GM19455 (cell line): ENCODE measurements around the gene STAB2.

Source experiments
- ATAC-seq: cut with Tn5 transposase; IDR thresholded peaks from one replicate; pipeline ENCODE4 v1.9.1; 2021; ENCODE audit not compliant: unreplicated experiment

The STAB2 gene

GRCh38 chr12:103778781-103779180, 191.7 kb downstream of the STAB2 start:
- ATAC-seq: no peak

GRCh38 chr12:103779410-103780092, 192.5 kb downstream of the STAB2 start:
- no peak for ATAC-seq

DNA sequence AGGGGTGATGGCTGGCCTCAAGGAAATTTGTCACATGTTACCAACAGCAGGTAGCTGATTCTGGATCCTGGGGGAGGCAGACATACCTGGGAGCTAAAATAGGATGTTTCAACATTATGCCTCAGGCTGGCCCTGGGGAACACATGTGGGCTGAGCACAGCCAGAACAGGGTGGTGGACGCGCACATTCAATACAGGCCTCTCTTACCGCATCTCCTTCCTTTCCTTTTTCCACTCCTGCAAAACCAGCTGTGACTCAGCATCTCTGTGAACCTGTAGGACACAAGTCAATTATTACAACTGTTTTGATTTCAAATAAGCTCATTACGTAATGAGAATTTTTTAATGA, 193.0 kb downstream of the STAB2 start:
- ATAC-seq: no peak

GRCh38 chr12:103780992-103781391, 193.9 kb downstream of the STAB2 start:
- no peak for ATAC-seq

DNA sequence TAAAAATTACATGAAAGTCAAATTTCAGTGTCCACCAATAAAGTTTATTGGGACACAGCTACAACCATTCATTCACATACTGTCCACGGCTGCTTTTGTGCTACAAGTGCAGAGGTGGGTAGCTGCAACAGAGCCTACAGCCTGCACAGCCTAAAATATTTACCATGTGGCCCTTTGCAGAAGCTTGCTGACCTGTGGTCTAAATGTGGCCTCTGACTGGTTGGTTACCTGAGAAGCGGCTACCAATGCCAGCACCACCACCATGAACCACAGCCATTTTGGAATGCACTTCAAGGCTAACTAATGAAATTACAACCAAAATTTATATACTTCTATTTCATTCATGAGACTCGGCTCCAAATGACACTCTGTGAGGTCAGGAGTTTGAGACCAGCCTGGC, 195.3 kb downstream of the STAB2 start:
- ATAC-seq: no peak

DNA sequence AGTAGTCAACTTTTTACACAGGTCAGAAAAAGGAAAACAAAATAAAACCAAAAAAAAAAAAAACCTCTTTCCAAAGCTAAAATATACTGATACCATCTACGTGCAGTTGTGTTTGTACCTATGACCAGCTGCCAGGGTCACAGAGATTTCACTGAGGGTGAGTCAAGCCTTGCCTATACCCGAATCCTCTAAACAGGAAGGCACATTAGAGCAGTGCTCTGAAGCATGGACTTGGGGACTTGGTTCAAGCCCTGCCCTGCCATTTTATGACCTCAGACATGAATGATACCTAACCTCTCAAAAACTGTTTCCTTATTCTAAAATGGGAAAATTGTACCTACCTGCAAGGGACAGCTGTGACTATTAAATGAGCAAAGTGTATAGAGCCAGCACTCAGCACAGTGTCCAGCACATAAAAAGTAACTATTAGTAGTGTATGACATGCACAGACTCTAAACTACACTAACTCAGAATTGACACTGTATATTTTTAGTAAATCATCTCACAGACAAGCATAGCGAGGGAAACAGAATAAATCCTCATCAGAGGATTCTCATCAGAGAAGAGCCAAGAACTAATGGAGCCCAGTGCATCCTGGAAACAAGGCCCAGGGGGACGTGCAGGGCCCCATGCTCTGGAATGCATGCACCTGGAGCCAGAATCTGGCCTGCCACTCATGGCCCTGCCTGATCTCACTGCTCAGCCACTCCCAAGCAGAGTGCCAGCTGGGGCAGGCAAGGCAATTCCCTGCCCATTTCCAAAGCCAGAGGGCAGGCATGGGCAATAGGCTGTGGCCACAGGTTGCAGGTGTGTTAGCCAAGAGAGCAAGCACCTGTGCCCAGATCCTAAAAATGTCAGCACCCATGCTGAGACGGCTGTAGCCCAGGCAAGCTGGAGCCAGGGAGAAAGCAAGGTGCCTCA, 196.9 kb downstream of the STAB2 start:
- no peak for ATAC-seq

GRCh38 chr12:103785243-103786031, 198.4 kb downstream of the STAB2 start:
- no peak for ATAC-seq

GRCh38 chr12:103786201-103786600, 199.1 kb downstream of the STAB2 start:
- no peak for ATAC-seq

DNA sequence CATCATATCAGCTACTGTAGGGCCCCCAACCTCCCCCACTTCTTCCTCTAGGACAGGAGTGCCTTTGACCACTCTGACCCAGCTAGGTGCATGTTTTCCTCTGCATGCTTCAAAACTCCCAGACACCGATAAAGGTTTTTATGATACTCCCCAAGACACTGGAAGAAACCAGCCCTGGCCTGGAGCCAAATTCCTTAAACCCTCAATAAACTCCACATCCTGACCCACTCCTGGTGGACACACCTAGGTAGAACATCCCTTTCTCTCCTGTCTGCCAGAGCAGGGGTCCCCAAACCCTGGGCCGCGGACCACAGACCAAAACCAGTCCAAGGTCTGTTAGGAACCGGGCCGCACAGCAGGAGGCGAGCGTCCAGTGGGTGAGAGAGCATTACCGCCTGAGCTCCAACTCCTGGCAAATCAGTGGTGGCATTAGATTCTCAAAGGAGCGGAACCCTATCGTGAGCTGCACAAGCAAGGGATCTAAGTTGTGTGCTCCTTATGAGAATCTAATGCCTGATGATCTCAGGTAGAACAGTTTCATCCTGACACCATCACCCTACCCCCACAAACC, 204.4 kb downstream of the STAB2 start:
- ATAC-seq: no peak

GRCh38 chr12:103793046-103793445, 206.0 kb downstream of the STAB2 start:
- no peak for ATAC-seq

DNA sequence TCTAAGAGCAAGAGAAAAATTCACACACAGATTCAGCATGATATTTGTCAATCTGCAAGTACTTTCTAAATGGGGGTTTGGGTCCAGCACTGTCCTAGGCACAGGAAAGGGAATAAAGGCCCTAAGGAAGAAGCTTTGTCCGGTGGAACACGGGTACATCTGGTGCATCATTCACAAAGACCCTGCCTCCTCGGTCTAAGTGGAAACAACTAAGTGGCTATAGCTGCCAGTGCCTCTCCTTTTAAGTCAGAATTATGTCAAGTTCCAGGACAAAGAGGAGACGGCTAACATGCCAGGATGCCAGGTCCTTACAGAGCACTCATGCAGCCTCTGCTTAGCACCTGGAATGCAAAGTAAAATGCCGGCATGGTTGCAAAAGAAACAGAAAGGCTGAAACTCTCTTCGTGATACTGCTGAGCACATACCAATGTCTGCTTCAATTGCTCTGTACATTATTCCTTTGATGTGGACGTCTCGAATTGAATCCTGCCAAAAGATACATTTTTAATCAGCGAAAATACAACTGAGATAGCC, 206.5 kb downstream of the STAB2 start:
- ATAC-seq: no peak

DNA sequence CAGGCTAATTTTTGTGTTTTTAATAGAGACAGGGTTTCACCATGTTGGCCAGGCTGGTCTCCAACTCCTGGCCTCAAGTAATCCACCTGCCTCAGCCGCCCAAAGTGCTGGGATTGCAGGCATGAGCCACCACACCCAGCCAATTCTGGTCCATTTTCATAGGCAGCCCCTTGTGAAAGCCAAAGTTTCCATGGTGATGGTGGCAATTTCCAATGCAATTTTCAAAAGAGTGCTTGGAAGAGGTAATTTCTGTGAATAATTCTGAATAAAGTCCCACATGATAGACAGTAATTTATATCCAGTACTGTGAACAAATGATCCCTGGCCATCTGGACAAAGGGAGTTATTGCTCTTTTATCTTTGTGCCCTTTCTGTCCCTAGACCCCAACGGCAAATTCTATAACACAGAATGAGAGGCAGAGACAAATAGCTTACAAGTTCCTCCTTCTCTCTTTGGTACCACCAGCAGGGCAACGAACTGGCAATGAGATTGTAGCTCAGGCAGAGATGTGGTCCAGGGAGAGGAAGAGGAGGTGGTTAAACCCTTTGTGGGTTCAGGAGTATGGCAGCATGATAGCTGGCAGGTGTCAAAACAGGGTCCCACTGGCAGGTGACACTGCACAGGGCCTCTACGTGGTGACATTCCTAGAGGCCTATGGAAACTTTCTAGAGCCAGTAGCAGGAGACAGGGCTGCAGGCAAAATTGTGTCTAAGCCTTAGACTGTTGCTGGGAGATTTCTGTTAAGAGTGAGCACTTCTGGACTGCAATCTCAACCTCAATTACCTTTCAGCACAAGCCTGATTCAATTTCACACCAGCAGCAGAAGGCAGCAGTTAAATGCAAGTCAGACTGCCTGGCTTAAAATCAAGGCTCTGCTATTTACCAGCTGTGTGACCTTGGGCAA, 207.5 kb downstream of the STAB2 start:
- ATAC-seq: no peak

DNA sequence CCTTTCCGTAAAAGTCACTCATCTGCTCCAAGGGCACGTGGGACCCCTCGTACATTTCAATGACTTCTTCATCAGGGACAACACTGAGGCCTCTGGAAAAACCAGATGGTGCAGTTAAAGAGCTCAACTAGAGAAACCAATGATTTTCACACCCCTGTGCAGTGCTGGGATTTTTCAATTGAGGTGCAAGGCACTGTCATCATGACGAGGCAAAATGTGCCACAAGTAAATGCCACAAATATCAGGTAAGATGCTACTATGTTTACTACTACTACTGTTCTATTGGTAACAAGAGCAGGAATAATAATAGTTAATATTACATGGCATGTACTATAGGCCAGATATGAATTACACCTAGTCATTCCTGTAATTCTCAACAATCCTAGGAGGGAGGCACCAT, 211.5 kb downstream of the STAB2 start:
- ATAC-seq: no peak

DNA sequence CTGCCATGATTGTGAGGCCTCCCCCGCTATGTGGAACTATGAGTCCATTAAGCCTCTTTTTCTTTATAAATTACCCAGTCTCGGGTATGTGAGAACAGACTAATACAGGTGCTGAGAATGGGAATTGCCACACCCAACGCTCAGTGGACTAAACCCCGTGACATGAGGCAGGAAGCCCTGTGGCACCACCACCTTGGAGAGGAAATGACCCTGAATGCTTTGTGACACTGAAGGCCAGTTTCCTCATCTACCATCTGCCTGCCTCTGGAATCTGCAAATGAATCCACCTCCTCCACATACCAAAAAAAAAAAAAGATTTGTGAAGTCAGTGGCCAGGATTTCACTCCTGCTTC, 212.4 kb downstream of the STAB2 start:
- ATAC-seq: no peak

GRCh38 chr12:103799857-103800771, 213.0 kb downstream of the STAB2 start:
- ATAC-seq: no peak

DNA sequence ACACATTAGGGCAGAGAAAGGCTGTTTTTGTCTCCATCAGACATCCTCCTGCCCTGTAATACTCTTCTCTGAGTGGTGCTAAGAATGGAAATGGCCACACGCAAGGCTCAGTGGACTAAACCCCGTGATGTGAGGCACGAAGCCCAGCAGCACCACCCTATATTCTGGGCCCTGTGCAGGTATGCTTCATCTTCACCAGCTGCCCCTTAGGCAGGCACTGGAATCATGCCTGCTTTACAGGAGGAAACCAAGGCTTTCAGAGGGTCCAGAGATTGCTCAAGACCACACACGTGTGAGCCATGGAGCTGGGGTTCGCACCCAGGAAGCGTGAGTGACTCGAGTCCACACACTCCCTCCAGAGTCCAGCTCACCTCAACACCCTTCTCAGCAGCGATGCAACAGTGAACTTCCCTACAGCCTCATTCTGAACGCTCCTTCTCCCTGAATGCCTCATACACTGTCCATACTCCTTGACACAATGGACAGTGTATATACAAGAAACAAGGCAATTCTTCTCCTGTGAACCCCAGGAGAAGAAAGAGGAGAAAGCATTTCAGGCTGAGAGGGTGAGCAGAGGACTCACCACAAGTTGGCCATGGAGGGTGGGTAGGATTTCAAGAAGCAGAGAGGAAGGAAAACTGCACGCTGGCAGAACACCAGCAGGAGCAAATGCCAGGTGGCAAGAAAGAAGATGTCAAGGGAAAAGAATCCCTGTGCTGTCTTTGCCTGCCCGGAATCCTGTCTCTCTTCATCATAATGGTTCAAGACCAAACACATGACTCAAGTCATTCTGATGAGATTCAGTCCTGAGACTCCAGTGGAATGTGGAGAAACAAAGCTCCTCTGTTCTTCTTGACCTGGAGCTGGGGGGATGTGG, 214.9 kb downstream of the STAB2 start:
- no peak for ATAC-seq

DNA sequence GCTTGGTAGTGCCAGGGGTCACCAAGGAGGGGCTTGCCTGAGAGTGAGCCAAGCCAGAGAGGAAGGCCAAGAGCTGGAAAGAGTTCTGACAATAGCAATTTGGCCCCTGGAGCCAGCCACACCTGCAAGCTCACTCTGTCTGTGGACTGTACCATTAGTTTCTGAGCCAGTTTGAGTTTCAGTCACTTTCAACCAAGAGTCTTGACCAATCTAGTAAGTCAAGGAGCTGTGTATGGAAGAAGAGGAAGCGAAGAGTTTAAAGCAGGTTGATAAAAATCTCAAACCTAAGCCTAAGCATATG, 215.5 kb downstream of the STAB2 start:
- no peak for ATAC-seq

GRCh38 chr12:103803847-103804246, 216.8 kb downstream of the STAB2 start:
- ATAC-seq: no peak
